GM12865 (cell line): ENCODE data around the gene WDR33.

Experiments used
- DNase-seq: peaks from one replicate; pipeline ENCODE4 v3.0.0; 2010; ENCODE audit warnings: low read depth
- H3K4me3 ChIP-seq: 2 replicates; pipeline ENCODE4 v1.5.1; 2011; ENCODE audit warnings: mild to moderate bottlenecking, low read depth, low read length, control low read depth
- CTCF ChIP-seq: IDR thresholded peaks from 2 replicates; pipeline ENCODE4 v1.5.1; 2011; ENCODE audit warnings: low read length, control low read depth, low read depth, inconsistent platforms; ENCODE audit not compliant: insufficient read depth; ENCODE audit errors: missing control alignments

WDR33 gene

GRCh38 chr2:127694986-127695385 is 116.0 kb downstream of the WDR33 start:
- DNase-seq = no peak
- no peak overlapping the region for H3K4me3 ChIP-seq
- no peak for TF ChIP-seq CTCF

- no peak overlapping the region for H3K4me3 ChIP-seq
Observed at GRCh38 chr2:127690696-127691095, 120.3 kb downstream of the WDR33 start.

GRCh38 chr2:127688405-127688804 is 122.6 kb downstream of the WDR33 start:
- TF ChIP-seq CTCF = no peak
- H3K4me3 ChIP-seq = no peak overlapping the region
- DNase-seq = no peak

More at GRCh38 chr2:127690696-127691095, 120.3 kb downstream of the WDR33 start:
- TF ChIP-seq CTCF = no peak
- no peak for DNase-seq

GRCh38 chr2:127685410-127686080 is 125.4 kb downstream of the WDR33 start:
- DNase-seq = no peak
- H3K4me3 ChIP-seq = no peak overlapping the region

GRCh38 chr2:127683757-127684156 is 127.2 kb downstream of the WDR33 start:
- H3K4me3 ChIP-seq = no peak overlapping the region
- DNase-seq = no peak
- no peak for TF ChIP-seq CTCF

More at GRCh38 chr2:127685410-127686080, 125.4 kb downstream of the WDR33 start:
- no peak for TF ChIP-seq CTCF

- DNase-seq = no peak
- TF ChIP-seq CTCF = no peak
- no peak overlapping the region for H3K4me3 ChIP-seq
Observed at GRCh38 chr2:127683056-127683455, 127.9 kb downstream of the WDR33 start.
